Common myeloid progenitor, CD34-positive (primary cell): ENCODE results near the gene SLC12A4.

Experiments used
- CTCF ChIA-PET: fragments of 350-600 bp; sonication (Branson Sonifier 250); formaldehyde crosslinking; loops from one replicate; lab custom pipeline; 2021; ENCODE audit warnings: antibody characterized with exemption; lab: Charles Lee
- POLR2A ChIA-PET: fragments of 350-600 bp; sonication (Branson Sonifier 250); formaldehyde crosslinking; loops from one replicate; lab custom pipeline; 2021; ENCODE audit warnings: antibody characterized with exemption; lab: Charles Lee
- DNase-seq, 3 donors: peaks; one replicate each; pipeline versions ENCODE4 v3.0.0 to v3.0.0-alpha.2; 2013
- H3K27ac ChIP-seq, 2 experiments: 1 replicate in 1 of 2; 2 replicates in 1 of 2; pipeline ENCODE4 v1.7.0; 2013; ENCODE audit warnings: inconsistent platforms in 2 of 2, low read length in 2 of 2, mild to moderate bottlenecking in 2 of 2, low read depth in 1 of 2, moderate library complexity in 1 of 2; ENCODE audit not compliant: severe bottlenecking in 2 of 2, insufficient read depth in 1 of 2, poor library complexity in 1 of 2
- H3K27me3 ChIP-seq, 5 experiments: replicated peaks in 2 of 5; 1 replicate in 3 of 5; 2 replicates in 2 of 5; pipeline versions ENCODE4 v1.6.1 to v1.7.0; 2013; ENCODE audit warnings: low read length in 4 of 5, mild to moderate bottlenecking in 2 of 5, moderate library complexity in 2 of 5, inconsistent platforms in 1 of 5; ENCODE audit not compliant: insufficient read depth in 5 of 5, control insufficient read depth in 4 of 5
- H3K36me3 ChIP-seq, 4 experiments: 1 replicate in 2 of 4; 2 replicates in 2 of 4; pipeline versions ENCODE4 v1.6.1 to v1.7.0; 2013; ENCODE audit warnings: low read length in 3 of 4, control low read depth in 1 of 4, mild to moderate bottlenecking in 1 of 4; ENCODE audit not compliant: control insufficient read depth in 4 of 4, insufficient read depth in 4 of 4
- H3K4me1 ChIP-seq, 4 experiments: 1 replicate in 3 of 4; 2 replicates in 1 of 4; pipeline versions ENCODE4 v1.6.1 to v1.7.1; 2013; ENCODE audit warnings: low read length in 3 of 4, mild to moderate bottlenecking in 3 of 4, control low read depth in 1 of 4, inconsistent platforms in 1 of 4, moderate library complexity in 1 of 4; ENCODE audit not compliant: control insufficient read depth in 4 of 4, insufficient read depth in 4 of 4; ENCODE audit errors: control extremely low read depth in 1 of 4
- H3K4me3 ChIP-seq, 7 experiments: 1 replicate in 4 of 7; 2 replicates in 3 of 7; pipeline versions ENCODE4 v1.5.1 to v1.7.0; 2013; ENCODE audit warnings: mild to moderate bottlenecking in 7 of 7, low read length in 6 of 7, moderate library complexity in 6 of 7, inconsistent platforms in 2 of 7, low read depth in 2 of 7, control low read depth in 1 of 7; ENCODE audit not compliant: insufficient read depth in 4 of 7, control insufficient read depth in 1 of 7; ENCODE audit errors: extremely low read depth in 1 of 7
- H3K9me3 ChIP-seq, 5 experiments: 1 replicate in 4 of 5; 2 replicates in 1 of 5; pipeline versions ENCODE4 v1.6.1 to v1.7.1; 2013; ENCODE audit warnings: low read length in 4 of 5, mild to moderate bottlenecking in 2 of 5, inconsistent platforms in 1 of 5, low read depth in 1 of 5, moderate library complexity in 1 of 5; ENCODE audit not compliant: control insufficient read depth in 4 of 5, insufficient read depth in 2 of 5; ENCODE audit errors: control extremely low read depth in 1 of 5
- WGBS: methylation state at CpG from one replicate; pipeline ENCODE4 v1.1.5; 2013; ENCODE audit not compliant: insufficient coverage; 5-methylcytosine and 5-hydroxymethylcytosine counted together

The SLC12A4 gene

GRCh38 chr16:67928561-67929364, 39.7 kb downstream of the SLC12A4 start:
- H3K4me3 ChIP-seq = no peak overlapping the region
- H3K36me3 ChIP-seq = peaks cover 0 to 73% (median 51%) of the 10 kb centered on the region in 4 experiments
- H3K27me3 ChIP-seq = no peaks in the 10 kb centered on the region
- CTCF ChIA-PET = interaction anchor here (0.7 to 21.3 kb wide), 15 partner anchors 11 to 259 kb away, joined by 3 to 359 read pairs (median 5); partner anchors contain the start of genes EDC4 and NRN1L
- 76% methylated on average over 11 of the region's 16 CpGs for WGBS
- no peaks in the 10 kb centered on the region for H3K9me3 ChIP-seq
- H3K27ac ChIP-seq = no peak overlapping the region
- H3K4me1 ChIP-seq = no peaks in the 10 kb centered on the region
- POLR2A ChIA-PET = interaction anchor here (0.7 kb wide), 2 partner anchors 30 to 243 kb away, joined by 3 read pairs; no protein-coding TSS in a partner anchor
- DNase-seq = peak; percentile 56 to 77 (median 69)

- no peak for DNase-seq
- POLR2A ChIA-PET = interaction anchor here (0.7 kb wide), 2 partner anchors 29 to 243 kb away, joined by 3 read pairs; no protein-coding TSS in a partner anchor
- Histone ChIP-seq H3K9me3 (no peaks in the 10 kb centered on the region), H3K27ac (no peak overlapping the region), H3K36me3 (peaks cover 0 to 75% (median 49%) of the 10 kb centered on the region in 4 experiments), H3K4me1 (no peaks in the 10 kb centered on the region), H3K4me3 (no peak overlapping the region), H3K27me3 (no peaks in the 10 kb centered on the region)
- CTCF ChIA-PET = interaction anchor here (0.8 to 21.3 kb wide), 12 partner anchors 13 to 254 kb away, joined by 3 to 359 read pairs (median 6); partner anchors contain the start of genes EDC4 and NRN1L
- WGBS = 91% methylated on average over 7 of the region's 7 CpGs
These were observed 40.3 kb downstream of the SLC12A4 start for GRCh38 chr16:67928147-67928546.

- WGBS = 96% methylated on average over 20 of the region's 22 CpGs
- DNase-seq = no peak
- Histone ChIP-seq H3K4me3 (no peak overlapping the region), H3K27me3 (no peaks in the 10 kb centered on the region), H3K27ac (no peak overlapping the region), H3K4me1 (peaks cover 0 to 5% (median 0%) of the 10 kb centered on the region in 4 experiments), H3K36me3 (peaks cover 0 to 71% (median 45%) of the 10 kb centered on the region in 4 experiments), H3K9me3 (no peaks in the 10 kb centered on the region)
- ChIA-PET CTCF (interaction anchor here (0.7 to 21.3 kb wide), 9 partner anchors 13 to 254 kb away, joined by 3 to 359 read pairs (median 6); partner anchors contain the start of genes EDC4 and NRN1L), POLR2A (no interaction called here)
These were observed 41.1 kb downstream of the SLC12A4 start for GRCh38 chr16:67927131-67927941.

DNA sequence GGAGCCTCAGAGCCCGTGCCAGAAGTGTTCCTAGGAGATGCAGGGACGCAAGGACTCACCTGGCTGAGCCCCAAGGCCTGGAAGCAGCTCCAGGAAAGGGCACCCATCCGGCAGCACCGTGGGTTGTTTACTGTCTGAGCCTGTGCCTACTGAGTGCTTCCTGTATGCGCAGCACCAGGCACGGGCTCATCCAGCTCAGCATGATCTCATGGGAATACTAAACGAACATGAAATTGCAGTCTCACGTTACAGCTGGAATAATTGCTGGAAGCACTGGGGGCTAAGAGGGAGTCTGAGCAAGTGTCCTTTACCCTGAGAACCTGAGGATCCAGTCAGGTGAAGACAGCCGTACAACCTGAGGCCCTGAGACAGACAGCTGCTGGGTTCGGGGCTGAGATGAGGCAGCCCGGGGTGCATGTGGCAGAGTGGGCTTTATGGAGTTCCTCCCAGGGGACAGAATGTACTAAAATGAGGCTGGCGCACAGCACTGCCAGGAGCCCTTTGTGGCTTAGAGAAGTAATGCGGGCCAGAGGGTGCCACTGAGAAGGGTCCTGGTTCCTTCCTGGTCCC, 42.2 kb downstream of the SLC12A4 start:
- 78% methylated on average over 12 of the region's 13 CpGs for WGBS
- Histone ChIP-seq H3K27me3 (no peaks in the 10 kb centered on the region), H3K27ac (no peak overlapping the region), H3K9me3 (no peaks in the 10 kb centered on the region), H3K4me1 (peaks cover 0 to 15% (median 3%) of the 10 kb centered on the region in 4 experiments), H3K4me3 (no peak overlapping the region), H3K36me3 (peaks cover 0 to 60% (median 38%) of the 10 kb centered on the region in 4 experiments)
- ChIA-PET CTCF (interaction anchor here (0.6 to 21.3 kb wide), 12 partner anchors 8 to 203 kb away, joined by 3 to 359 read pairs (median 4); partner anchors contain the start of genes EDC4 and NRN1L), POLR2A (no interaction called here)
- DNase-seq = peak in 2 of 3 donors; percentile 18

- no peaks in the 10 kb centered on the region for H3K27me3 ChIP-seq
- peaks cover 4 to 48% (median 27%) of the 10 kb centered on the region in 4 experiments for H3K36me3 ChIP-seq
- no peak overlapping the region for H3K4me3 ChIP-seq
- H3K4me1 ChIP-seq = peaks cover 0 to 15% (median 3%) of the 10 kb centered on the region in 4 experiments
- no peaks in the 10 kb centered on the region for H3K9me3 ChIP-seq
- no peak for DNase-seq
- 97% methylated on average over 9 of the region's 10 CpGs for WGBS
- H3K27ac ChIP-seq = no peak overlapping the region
- ChIA-PET CTCF (interaction anchor here (0.5 to 21.3 kb wide), 9 partner anchors 10 to 254 kb away, joined by 3 to 359 read pairs (median 6); partner anchors contain the start of genes EDC4 and NRN1L), POLR2A (interaction anchor here (0.5 to 0.6 kb wide), 3 partner anchors 13 to 124 kb away, joined by 3 to 4 read pairs (median 3); partner anchors contain the start of genes DDX28 and DUS2)
These were observed 44.1 kb downstream of the SLC12A4 start for GRCh38 chr16:67924140-67924906.
